Glomerular endothelial cell (primary cell): Measurements from ENCODE around the gene ART4. TPM values are rescaled to one million over a fixed set of nuclear protein-coding genes. Genes with fewer than 3 reads are reported as not detected.

Source experiments
- DNase-seq: peaks from one replicate; pipeline ENCODE4 v3.0.0-alpha.2; 2011; ENCODE audit warnings: low read depth, low spot score; ENCODE audit errors: extremely low read depth
- total RNA-seq: library from RNA; depleted of rRNA; stranded (reverse); fragments of >200 nt; gene quantifications from 2 replicates; pipeline ENCODE4 v1.2.3, GENCODE V29; 2015

Gene ART4, protein sequence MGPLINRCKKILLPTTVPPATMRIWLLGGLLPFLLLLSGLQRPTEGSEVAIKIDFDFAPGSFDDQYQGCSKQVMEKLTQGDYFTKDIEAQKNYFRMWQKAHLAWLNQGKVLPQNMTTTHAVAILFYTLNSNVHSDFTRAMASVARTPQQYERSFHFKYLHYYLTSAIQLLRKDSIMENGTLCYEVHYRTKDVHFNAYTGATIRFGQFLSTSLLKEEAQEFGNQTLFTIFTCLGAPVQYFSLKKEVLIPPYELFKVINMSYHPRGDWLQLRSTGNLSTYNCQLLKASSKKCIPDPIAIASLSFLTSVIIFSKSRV
- total RNA-seq = 0.29 and 1.8 TPM in 2 replicates

GRCh38 chr12:14843425-14843887 is at the start of gene ART4:
Gene ART4 (minus strand): TSS chr12:14843526. CDS start chr12:14843113, 413 bp downstream.
- no peak for DNase-seq

DNA sequence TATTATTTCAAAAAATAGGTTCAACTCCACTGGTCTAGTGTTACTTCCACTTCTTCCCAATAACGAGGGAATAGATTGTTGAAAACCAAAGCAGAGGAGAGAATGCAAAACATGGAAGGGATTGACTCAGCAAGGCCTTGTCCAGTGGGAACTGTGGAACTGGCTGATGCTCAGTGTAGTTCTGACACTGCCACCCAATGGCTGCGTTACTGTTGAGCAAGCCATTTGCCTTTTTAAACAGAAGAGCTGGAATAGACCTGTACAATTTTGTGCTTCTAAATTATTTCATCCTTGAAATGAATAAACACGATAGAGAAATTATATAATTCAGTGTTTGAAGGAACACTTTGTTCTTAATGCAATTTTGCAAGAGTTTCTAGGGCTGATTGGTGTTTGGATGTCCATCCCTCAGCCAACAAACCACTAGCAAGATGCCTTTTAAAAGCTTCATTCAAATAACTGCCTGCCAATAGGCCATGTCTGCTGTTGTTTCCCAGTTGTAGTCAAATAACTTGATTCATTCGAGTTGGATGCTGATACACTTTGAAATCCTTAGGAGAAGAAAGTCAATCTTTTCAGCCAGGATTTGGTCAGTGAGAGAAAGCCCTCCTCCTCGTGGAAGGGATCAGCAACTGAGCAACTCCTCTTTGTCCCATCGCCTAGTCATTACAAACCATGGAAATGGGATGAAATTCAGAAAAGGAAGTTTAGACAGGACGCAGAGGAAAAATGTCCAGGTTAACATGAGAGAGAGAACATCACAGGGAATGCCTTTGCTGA is 49.6 kb upstream of the ART4 start:
- DNase-seq = no peak

- no peak for DNase-seq
Observed at GRCh38 chr12:14890701-14891100, 47.4 kb upstream of the ART4 start.

DNA sequence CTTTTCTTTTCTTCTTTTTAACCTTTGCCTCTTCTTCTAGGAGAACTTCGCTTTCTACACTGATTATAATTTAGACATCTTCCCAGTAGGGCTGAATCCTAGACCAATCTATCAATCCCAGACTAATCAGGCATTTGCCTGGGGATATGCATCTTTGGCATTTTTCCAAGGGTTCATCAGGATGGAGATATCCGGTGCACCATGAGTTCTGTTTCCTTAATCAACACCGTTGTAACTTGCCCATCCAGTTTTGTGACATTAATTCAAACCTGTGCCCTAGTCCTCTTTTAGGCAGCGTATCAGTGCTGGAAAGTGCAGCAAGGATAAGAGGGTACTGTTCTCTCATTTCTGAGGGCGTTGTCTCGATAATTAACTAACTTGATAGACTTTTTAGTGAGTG is 42.9 kb upstream of the ART4 start:
- DNase-seq = no peak

- peak; percentile 39 for DNase-seq
Observed at GRCh38 chr12:14885718-14886221, 42.4 kb upstream of the ART4 start, which contains the start of gene MGP. Gene MGP (minus strand): TSS chr12:14885854. CDS start chr12:14885791, 63 bp downstream.

DNA sequence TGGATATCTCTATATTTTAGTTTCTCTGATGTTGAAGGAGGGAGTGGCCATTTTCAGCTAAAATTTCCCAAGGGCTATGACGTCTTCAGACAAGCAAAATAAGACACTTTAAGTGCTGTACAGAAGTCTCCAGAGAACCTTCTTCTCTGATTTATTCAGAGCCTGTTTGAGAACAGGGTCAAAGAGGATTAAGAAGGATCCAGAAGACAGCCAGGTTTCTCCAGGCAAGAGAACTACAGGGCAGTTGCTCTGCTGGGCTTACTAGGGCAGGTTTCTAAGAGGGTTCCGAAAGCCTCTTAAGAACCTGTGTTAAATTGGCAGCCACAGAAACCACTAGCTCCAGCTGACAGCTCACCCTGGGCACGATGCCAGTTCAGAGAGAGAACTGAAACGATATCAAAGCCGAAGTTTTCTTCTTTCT is 41.1 kb upstream of the ART4 start:
- peak; percentile 61 for DNase-seq

DNA sequence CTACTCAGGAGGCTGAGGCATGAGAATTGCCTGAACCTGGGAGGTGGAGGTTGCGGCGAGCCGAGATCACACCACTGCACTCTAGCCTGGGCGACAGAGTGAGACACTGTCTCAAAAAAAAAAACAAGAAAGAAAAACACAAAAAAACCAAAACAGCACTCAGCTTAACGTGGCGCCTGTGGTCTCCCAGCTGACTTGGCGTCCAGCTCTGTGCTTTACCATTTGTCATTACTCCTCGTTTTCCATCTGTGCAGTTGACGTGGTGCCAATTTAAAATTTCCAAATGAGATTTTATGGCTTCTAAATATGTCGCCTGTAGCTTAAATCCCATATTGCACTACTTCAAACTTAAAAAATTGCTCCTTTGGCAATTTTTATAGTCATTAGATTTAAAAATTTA is 40.4 kb upstream of the ART4 start:
- no peak for DNase-seq

DNA sequence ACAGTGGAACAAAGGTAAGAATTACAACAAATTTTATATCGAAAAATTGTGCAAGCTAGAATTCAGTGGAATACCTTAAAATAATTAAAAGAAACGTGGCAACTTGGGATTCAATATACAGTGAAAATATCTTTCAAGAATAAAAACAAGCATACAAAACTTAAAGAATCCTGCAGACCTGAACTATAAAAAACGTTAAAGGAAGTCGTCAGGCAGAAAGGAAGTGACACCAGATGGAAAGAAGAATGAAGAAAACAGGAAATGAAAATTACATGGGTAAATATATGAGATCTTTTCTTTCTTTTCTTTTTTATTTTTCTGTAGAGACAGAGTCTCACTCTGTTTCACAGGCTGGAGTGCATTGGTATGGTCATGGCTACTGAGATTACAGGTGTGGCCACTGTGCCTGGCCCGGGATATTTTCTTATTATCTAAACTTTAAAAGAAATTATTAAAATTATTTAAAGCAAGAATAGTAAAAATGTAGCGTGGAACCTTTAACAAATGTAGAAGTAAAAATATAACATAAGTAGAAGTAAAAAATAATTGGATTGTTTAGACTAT is 37.6 kb upstream of the ART4 start:
- no peak for DNase-seq

DNA sequence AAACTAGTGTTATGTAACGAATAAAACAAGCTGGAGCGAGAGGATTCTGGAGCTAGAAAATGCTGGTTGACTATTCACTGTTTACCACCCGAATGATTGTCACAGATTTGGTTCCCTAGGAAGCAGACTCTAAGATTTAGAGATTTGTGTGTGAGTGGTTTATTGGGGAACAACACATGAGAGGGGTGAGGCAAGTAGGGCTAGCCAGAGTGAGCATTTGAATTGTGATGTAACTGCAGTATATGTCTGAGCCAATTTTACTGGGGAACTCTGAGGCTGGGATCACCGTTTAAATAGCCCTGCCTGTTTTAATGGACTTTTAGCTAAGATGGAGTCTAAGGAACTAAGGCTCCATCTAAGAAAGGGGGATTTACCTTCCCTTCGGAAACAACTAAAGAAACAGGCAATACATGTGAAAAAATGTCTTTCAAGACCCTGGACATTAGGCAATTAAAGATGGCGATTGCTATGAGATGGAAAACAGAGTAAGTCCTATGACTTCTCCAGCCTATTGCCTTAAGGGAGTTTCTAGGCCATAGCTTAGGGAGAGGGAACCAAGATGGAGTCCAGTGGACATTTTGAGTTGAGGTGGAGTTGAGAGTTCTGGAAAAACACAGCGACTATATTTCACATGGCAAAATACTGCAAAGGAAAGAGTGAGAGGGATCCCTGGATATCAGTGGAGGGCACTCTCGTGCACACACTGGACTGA is 36.1 kb upstream of the ART4 start:
- no peak for DNase-seq

DNA sequence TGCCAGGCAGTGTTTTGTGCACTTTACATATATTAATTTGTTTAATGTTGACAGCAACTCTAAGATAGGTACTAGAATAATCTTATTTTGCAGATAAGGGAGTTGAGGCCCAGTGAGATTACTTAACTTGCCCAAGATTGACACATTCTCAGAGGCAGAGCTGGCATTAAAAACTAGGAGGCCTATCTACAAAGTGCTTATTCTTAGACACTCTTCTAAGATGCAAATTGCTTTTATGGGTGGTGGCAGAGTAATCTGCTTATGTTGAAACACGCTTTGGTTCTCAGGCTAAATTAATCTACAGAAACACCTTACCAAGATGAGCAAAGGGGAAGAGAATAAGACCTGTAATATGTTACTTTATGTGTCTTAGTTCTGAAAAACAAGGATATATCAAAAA is 35.2 kb upstream of the ART4 start:
- no peak for DNase-seq

- no peak for DNase-seq
Observed at GRCh38 chr12:14876833-14877232, 33.5 kb upstream of the ART4 start.

- no peak for DNase-seq
Observed at GRCh38 chr12:14874882-14875281, 31.6 kb upstream of the ART4 start.

- no peak for DNase-seq
Observed at GRCh38 chr12:14873440-14874185, 30.3 kb upstream of the ART4 start.

DNA sequence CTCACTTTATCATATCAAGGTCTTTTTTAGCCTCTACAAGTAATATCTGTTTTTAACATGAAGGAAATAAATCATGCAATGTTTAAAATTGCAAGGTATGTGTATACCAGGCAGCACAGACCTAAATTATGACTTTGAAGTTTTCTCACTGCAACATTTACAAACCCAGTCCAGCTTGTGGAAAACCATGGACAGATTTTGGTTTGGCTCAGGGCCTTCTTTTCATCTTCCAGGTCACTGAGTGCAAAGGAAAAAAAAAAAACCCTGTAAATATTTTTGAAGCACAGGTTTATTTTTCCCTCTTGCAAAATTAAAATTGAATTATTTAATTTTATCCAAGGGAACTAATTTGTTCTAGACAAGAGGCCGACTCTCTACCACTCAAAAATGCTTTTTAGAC is 28.6 kb upstream of the ART4 start:
- no peak for DNase-seq

DNA sequence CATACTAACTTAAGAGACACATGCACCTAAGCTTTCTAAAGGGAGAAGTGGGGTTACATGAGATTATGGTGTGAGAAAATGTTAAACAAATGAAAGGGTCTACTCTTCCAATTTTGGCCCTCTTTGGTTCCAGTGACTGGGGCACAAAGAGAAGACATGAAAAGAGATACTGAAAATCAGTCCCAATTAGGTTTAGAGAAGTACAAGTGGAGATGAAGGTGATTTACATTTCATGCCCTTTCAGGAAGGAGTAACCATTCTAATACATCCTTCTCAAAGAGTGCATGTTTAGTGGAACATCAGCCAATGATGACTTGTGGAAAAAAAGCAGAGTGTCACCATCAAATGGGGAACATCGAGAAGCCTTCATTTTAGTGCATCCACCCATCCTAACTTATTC is 27.9 kb upstream of the ART4 start:
- DNase-seq = no peak

DNA sequence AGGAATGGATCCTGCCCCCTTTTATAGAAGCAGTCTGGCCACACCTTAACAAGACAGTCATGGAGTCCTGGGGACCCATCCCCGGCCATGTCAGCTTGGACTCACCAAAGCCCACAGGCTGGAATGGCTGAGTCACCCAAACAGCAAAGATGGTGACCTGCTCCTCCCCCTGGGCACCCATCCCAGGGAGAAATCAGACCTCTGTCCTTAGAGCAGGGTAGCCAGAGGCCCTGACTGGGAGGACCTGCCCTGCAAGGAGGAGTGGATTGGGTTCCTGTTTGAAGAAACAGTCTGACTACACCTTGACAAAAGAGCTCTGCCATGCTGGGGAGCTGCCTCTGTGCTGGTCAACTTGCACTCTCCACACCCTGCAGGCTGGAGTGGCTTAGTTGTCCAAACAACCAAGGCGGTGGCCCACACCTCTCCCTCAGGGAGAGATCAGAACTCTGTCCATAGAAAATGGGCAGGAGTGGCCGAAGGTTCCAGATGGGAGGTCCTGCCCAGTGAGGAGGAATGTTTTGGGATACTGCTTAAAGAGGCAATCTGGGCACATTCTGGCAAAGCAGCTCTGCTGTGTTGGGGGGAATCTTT is 25.7 kb upstream of the ART4 start:
- no peak for DNase-seq

- no peak for DNase-seq
Observed at GRCh38 chr12:14860490-14860889, 17.2 kb upstream of the ART4 start.

GRCh38 chr12:14858513-14858912 is 15.2 kb upstream of the ART4 start:
- DNase-seq = no peak

DNA sequence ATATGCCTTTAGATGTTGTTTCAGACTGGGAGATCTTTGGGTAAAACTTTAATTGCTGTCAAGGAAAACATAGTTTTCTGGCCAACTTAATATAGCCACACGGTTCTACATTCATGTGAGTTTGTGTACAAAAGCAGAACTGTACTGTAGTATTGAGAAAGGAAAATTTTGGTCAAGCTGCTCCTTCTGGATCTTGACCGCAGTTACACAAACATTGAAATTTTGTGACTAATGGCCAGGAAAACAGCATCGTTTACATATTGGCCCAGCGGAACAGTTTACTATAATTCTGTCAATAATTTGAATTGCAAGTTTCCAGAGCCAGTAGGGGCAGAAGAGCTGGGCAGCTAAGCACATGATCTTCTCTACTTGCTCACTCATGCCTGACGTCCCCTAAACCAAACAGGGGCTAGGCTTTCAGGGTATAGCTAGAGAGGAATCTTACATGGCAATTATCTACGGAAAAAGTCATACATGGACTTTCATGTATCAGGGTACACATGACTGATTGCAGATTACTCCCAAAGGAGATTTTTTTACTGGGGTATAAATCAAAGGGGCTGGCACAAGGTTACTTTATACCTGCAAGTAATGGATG is 11.4 kb upstream of the ART4 start:
- DNase-seq = no peak
